GM21526 (cell line): Measurements from ENCODE around the gene LRP1B.

Source experiments
- ATAC-seq: cut with Tn5 transposase; IDR thresholded peaks from one replicate; pipeline ENCODE4 v1.9.1; 2021; ENCODE audit warnings: moderate library complexity; ENCODE audit not compliant: unreplicated experiment, low FRiP score

Gene LRP1B

DNA sequence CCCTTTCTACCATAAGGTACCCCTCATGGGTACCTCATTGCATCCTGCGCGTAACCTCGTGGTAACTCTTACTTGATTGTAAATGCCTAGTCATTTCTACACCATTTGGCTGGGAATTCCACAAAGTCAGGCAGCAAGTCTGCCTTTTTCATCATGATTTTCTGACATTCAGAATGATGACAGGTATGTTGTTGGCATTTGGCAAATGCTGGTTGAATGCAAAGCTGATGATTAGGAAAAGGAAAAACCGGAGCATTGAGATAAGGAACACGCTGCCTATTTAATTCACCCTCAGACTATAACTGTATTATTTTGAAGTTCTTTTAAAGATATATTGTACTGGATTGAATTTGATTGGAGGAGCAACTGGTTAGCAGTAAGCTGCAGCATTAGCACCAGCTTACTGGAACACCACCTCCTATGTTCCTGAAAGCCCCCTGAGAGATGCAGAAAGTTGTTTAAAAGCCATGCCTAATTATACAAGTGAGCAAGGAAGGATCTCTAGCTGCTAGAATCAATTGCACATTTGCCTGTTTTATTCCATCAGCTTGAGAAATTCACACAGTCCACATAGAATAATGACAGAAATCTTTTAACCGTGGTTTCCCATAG, 520.1 kb downstream of the LRP1B start:
- ATAC-seq: no peak

DNA sequence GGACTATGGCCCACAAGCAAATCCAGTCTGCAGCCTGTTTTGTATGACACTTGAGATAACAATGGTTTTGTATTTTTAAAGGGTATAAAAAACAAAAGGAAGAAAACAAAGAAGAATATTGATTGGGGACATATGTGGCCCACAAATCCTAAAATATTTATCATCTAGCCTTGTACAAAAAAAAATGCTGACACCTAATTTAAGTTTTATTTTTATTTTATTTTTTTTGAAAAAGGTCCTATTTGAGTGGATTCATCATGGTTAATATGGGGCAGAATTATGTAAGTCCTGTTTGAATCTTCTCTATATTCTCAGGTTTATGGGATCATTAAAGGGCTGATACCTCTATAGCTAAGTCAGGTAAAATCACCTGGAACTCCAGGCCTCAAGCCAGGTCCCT, 525.7 kb downstream of the LRP1B start:
- ATAC-seq: no peak

- ATAC-seq: no peak
These were observed 529.2 kb downstream of the LRP1B start for GRCh38 chr2:141601511-141602152.

- no peak for ATAC-seq
These were observed 531.1 kb downstream of the LRP1B start for GRCh38 chr2:141599721-141600120.

DNA sequence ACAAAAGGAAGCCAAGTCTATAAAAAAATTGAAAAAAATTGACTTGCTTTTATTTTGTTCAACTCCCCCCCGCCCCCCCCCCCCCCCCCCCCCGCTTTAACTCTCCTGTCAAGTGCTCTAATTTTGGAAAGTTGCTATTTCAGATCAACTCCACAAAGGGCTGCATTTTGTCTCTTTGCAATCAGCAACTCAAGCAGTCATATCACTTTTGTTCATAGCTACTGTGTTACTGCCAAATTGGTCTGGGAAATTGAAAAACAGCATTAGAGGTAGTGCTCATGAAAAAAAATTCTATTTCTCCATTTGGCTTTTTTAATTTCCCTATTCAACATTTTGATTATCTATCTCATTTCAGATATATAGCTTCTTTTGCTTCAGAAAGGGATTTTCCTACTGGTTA, 531.8 kb downstream of the LRP1B start:
- ATAC-seq: no peak

GRCh38 chr2:141595316-141595920, 535.4 kb downstream of the LRP1B start:
- no peak for ATAC-seq

GRCh38 chr2:141591787-141592186, 539.0 kb downstream of the LRP1B start:
- ATAC-seq: no peak

GRCh38 chr2:141590620-141591019, 540.2 kb downstream of the LRP1B start:
- no peak for ATAC-seq

DNA sequence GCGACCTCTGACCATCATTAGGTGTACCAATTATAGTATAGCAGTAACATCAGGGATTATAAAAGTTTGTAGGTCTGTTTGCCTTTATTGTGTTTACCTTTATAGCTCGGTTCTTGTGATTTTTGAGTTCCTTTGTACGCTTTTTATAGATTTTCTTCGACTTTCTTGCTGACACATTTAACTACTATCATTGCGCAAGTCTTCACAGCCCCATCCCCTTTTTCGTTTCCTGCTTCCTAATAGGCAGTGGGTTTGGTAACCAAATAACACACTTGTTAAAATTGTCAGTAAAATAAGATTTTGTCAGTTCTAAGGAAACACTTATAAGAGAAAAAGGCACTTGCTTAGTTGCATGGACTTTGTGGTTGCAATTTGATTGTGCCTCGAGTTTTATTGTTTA, 541.5 kb downstream of the LRP1B start:
- no peak for ATAC-seq

- no peak for ATAC-seq
These were observed 543.8 kb downstream of the LRP1B start for GRCh38 chr2:141586985-141587384.

- no peak for ATAC-seq
These were observed 548.6 kb downstream of the LRP1B start for GRCh38 chr2:141582213-141582612.

DNA sequence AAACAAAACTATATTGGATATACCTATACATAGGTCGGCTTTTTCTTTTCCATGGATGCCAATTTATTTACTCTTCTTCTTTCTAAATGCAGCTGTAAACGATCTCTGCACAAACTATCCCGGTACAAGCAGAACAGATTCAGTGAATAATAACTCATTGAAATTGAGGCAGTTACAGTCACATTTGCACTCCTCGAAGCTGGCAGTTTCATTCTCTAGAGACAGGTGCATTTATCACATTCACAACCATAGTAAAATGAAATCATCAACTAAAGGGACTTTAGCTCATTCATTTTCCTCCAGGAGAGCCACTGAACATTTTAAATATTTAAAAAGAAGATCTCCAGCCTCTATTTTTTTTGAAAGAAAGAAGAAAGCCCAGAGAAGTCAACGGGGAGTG, 551.7 kb downstream of the LRP1B start:
- no peak for ATAC-seq

- no peak for ATAC-seq
These were observed 560.2 kb downstream of the LRP1B start for GRCh38 chr2:141570474-141571131.

DNA sequence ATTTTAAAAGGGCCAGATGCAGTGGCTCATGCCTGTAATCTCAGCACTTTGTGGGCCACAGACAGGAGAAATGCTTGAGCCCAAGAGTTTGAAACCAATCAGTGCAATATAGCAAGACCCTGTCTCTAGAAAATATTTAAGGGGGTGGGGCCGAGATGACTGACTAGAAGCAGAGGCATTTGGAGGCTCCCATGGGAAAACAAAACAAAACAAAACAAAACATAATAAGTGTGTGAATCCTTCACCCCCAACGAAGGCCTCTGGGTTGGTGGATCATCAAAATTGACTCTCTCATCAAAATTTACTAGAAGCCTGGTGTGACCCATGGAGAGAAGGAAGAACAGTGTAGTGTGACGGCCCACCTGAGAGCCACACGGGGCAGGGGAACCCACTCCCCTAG, 560.9 kb downstream of the LRP1B start:
- no peak for ATAC-seq

DNA sequence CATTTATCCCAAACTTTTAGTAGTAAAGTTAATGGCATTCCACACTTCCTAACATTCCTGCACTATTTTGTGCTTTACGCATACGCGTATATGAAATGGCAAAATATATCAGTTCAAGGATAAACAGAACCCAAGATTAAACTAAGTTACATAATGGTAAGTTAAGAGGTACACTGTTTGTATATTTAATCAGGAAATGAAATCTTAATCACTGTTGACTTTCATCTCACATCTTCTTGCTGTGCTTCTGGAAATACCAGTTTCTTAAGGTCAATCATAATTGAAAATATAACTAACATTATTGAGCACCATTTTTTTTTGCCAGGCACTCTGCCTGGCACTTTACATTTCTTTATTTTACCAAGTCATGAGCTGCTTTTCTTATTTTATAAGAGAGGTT, 565.2 kb downstream of the LRP1B start:
- ATAC-seq: no peak

DNA sequence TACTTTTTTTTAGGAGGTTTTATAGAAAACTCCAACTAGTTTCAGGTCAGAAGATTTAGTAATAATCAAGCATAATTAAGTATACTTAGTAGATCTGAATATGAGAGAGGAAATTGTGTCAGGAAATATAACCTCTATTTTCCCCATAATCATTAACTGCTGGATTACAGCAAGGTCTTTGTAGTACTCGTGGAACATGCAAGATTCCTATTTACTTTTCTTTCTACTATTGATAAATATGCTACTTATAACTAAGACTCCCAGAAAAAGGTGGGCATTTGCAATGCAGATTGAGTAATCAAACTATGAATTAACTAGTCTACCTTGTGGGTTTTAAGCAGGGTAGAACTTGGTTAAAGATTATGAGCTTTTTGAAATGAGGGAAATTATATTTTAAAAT, 570.1 kb downstream of the LRP1B start:
- no peak for ATAC-seq

- ATAC-seq: no peak
These were observed 573.3 kb downstream of the LRP1B start for GRCh38 chr2:141557329-141558095.

GRCh38 chr2:141555876-141556470, 574.8 kb downstream of the LRP1B start:
- no peak for ATAC-seq

DNA sequence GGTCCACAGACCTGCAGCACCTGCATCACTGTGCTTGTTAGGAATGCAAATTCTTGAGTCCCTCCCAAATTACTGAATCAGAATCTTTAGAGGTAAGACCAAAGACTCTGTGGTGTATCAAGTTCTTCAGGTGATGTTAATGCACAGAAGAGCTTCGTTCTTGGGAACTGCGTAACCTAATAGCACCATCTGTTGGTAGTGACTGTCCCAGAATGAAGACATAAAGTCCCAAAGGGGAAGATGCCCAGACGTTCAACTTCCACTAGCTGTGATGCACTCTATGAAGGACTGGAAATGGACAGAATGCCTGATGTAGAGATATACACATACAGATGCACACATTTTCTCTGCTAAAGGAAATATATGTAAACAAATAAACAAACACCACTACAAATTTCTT, 576.0 kb downstream of the LRP1B start:
- ATAC-seq: no peak

- ATAC-seq: peak; percentile 67
These were observed 596.0 kb downstream of the LRP1B start for GRCh38 chr2:141534666-141535362.
